Nephron (organoid): ENCODE data around the gene TRMT10A.

Experiments
- H3K27ac Mint-ChIP-seq, 3 experiments: 2 replicates each; pipeline ENCODE4 v1.8.0; 2020; ENCODE audit warnings: mixed read lengths in 3 of 3, mild to moderate bottlenecking in 2 of 3, moderate library complexity in 1 of 3
- H3K27me3 Mint-ChIP-seq: 2 replicates; pipeline ENCODE4 v1.8.0; 2021; ENCODE audit warnings: low read depth, mild to moderate bottlenecking, moderate library complexity, mixed read lengths
- H3K36me3 Mint-ChIP-seq: 2 replicates; pipeline ENCODE4 v1.8.0; 2020; ENCODE audit warnings: low read depth, mixed read lengths
- H3K4me1 Mint-ChIP-seq: 2 replicates; pipeline ENCODE4 v1.8.0; 2020; ENCODE audit warnings: mixed read lengths
- H3K4me3 Mint-ChIP-seq, 3 experiments: 2 replicates each; pipeline ENCODE4 v1.8.0; 2020; ENCODE audit warnings: mild to moderate bottlenecking in 3 of 3, mixed read lengths in 3 of 3, moderate library complexity in 2 of 3
- H3K9me3 Mint-ChIP-seq: 2 replicates; pipeline ENCODE4 v1.8.0; 2020; ENCODE audit warnings: mixed read lengths
- CTCF ChIP-seq, 3 experiments: fragments of 200-600 bp; sonication (generic); IDR thresholded peaks; one replicate each; pipeline ENCODE4 v1.5.0; 2021; ENCODE audit warnings: antibody characterized with exemption in 3 of 3; ENCODE audit not compliant: unreplicated experiment in 3 of 3

TRMT10A gene

GRCh38 chr4:99606716-99607115 lies 42.9 kb upstream of the TRMT10A start:
- Mint-ChIP-seq H3K4me1 (peaks cover 5% of the 10 kb centered on the region), H3K4me3 (no peak overlapping the region), H3K9me3 (no peaks in the 10 kb centered on the region), H3K36me3 (no peaks in the 10 kb centered on the region), H3K27me3 (no peaks in the 10 kb centered on the region), H3K27ac (no peak overlapping the region)
- no peak for TF ChIP-seq CTCF (IDR thresholded peaks at IDR 0.05; ENCODE audit: unreplicated experiment in 3 of 3)

- H3K36me3 Mint-ChIP-seq, result no peaks in the 10 kb centered on the region
- no peak overlapping the region for H3K4me3 Mint-ChIP-seq
- no peaks in the 10 kb centered on the region for H3K9me3 Mint-ChIP-seq
- no peak overlapping the region for H3K27ac Mint-ChIP-seq
- H3K27me3 Mint-ChIP-seq, result no peaks in the 10 kb centered on the region
- H3K4me1 Mint-ChIP-seq, result no peaks in the 10 kb centered on the region
- no peak for TF ChIP-seq CTCF (IDR thresholded peaks at IDR 0.05; ENCODE audit: unreplicated experiment in 3 of 3)
Observed at GRCh38 chr4:99594818-99595217, 31.0 kb upstream of the TRMT10A start.

GRCh38 chr4:99593781-99594641 lies 30.2 kb upstream of the TRMT10A start:
- Mint-ChIP-seq H3K4me3 (no peak overlapping the region), H3K27me3 (no peaks in the 10 kb centered on the region), H3K27ac (no peak overlapping the region), H3K9me3 (no peaks in the 10 kb centered on the region), H3K36me3 (no peaks in the 10 kb centered on the region), H3K4me1 (no peaks in the 10 kb centered on the region)
- TF ChIP-seq CTCF (IDR thresholded peaks at IDR 0.05; ENCODE audit: unreplicated experiment in 3 of 3), result no peak

- no peak overlapping the region for H3K27ac Mint-ChIP-seq
- no peak overlapping the region for H3K4me3 Mint-ChIP-seq
- no peak for TF ChIP-seq CTCF (IDR thresholded peaks at IDR 0.05; ENCODE audit: unreplicated experiment in 3 of 3)
- H3K36me3 Mint-ChIP-seq, result no peaks in the 10 kb centered on the region
- H3K4me1 Mint-ChIP-seq, result peaks cover 9% of the 10 kb centered on the region
- no peaks in the 10 kb centered on the region for H3K9me3 Mint-ChIP-seq
- no peaks in the 10 kb centered on the region for H3K27me3 Mint-ChIP-seq
Observed at GRCh38 chr4:99591757-99592156, 27.9 kb upstream of the TRMT10A start.

GRCh38 chr4:99587803-99588202 lies 24.0 kb upstream of the TRMT10A start:
- no peaks in the 10 kb centered on the region for H3K9me3 Mint-ChIP-seq
- no peak for TF ChIP-seq CTCF (IDR thresholded peaks at IDR 0.05; ENCODE audit: unreplicated experiment in 3 of 3)
- no peak overlapping the region for H3K27ac Mint-ChIP-seq
- no peaks in the 10 kb centered on the region for H3K27me3 Mint-ChIP-seq
- no peaks in the 10 kb centered on the region for H3K36me3 Mint-ChIP-seq
- H3K4me1 Mint-ChIP-seq, result peaks cover 9% of the 10 kb centered on the region
- H3K4me3 Mint-ChIP-seq, result no peak overlapping the region

- H3K9me3 Mint-ChIP-seq, result no peaks in the 10 kb centered on the region
- H3K36me3 Mint-ChIP-seq, result no peaks in the 10 kb centered on the region
- TF ChIP-seq CTCF (IDR thresholded peaks at IDR 0.05; ENCODE audit: unreplicated experiment in 3 of 3), result no peak
- no peak overlapping the region for H3K27ac Mint-ChIP-seq
- no peak overlapping the region for H3K4me3 Mint-ChIP-seq
- peaks cover 9% of the 10 kb centered on the region for H3K4me1 Mint-ChIP-seq
- no peaks in the 10 kb centered on the region for H3K27me3 Mint-ChIP-seq
Observed at GRCh38 chr4:99587309-99587708, 23.5 kb upstream of the TRMT10A start.
